ENCODE results near the gene RFLNA.

GRCh38 chr12:124286414-124286813 is 8.5 kb upstream of the RFLNA start:
- no peak for TF ChIP-seq CTCF (conservative IDR thresholded peaks at IDR 0.05 in 1 of 2, IDR thresholded peaks at IDR 0.05 in 1 of 2; ENCODE audit: low read depth in 1 of 2, low read length in 2 of 2)
- TF ChIP-seq EZH2 (IDR thresholded peaks at IDR 0.05; ENCODE audit: low read length, missing control alignments) = no peak
